HG03095 (cell line): ENCODE data around the gene SF3B6.
"Not testable (repeated sequence)": the region's sequence is repeated elsewhere in the genome, so short reads cannot be mapped to it uniquely, and the experiment has no call there.

Experiments
- ATAC-seq: cut with Tn5 transposase; IDR thresholded peaks from one replicate; pipeline ENCODE4 v1.9.1; 2021; ENCODE audit warnings: moderate library complexity; ENCODE audit not compliant: unreplicated experiment

Gene SF3B6

DNA sequence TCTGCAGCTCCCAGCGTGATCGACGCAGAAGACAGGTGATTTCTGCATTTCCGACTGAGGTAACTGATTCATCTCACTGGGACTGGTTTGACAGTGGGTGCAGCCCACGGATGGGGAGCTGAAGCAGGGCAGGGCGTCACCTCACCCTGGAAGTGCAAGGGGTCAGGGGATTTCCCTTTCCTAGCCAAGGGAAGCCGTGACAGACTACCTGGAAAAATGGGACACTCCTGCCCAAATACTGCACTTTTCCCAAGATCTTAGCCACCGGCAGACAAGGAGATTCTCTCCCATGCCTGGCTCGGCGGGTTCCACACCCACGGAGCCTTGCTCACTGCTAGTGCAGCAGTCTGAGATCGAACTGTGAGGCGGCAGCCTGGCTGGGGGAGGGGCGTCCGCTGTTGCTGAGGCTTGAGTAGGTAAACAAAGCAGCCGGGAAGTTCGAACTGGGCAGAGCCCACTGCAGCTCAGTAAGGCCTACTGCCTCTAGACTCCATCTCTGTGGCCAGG, 19.1 kb upstream of the SF3B6 start:
- ATAC-seq: not testable (repeated sequence)

DNA sequence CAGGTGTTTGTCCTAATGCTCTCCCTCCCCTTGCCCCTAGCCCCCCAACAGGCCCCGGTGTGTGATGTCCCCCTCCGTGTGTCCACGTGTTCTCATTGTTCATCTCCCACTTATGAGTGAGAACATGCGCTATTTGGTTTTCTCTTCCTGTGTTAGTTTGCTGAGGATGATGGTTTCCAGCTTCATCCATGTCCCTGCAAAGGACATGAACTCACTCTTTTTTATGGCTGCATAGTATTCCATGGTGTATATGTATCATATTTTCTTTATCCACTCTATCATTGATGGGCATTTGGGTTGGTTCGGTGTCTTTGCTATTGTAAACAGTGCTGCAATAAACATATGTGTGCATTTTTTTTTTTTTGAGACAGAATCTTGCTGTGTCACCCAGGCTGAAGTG, 17.1 kb upstream of the SF3B6 start:
- not testable (repeated sequence) for ATAC-seq

DNA sequence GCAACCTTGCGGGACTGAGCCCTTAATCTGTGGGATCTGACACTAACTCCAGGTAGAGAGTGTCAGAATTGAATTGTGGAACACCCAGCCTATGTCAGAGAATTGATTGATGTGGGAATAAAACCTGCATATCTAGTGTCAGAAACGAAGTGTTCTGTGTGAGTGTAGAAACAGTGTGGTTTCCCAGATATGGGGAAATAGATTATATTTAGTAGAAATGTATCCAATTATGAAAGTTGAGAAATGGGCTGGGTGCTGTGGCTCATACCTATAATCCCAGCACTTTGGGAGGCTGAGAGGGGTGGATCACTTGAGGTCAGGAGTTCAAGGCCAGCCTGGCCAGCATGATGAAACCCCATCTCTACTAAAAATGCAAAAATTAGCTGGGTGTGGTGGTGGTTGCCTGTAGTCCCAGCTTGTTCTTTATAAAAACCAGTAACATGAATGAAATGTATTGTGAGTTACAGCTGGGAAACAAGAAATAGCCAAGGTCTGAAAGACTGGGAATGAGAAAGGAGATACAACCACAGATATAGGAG, 12.8 kb upstream of the SF3B6 start:
- no peak for ATAC-seq

DNA sequence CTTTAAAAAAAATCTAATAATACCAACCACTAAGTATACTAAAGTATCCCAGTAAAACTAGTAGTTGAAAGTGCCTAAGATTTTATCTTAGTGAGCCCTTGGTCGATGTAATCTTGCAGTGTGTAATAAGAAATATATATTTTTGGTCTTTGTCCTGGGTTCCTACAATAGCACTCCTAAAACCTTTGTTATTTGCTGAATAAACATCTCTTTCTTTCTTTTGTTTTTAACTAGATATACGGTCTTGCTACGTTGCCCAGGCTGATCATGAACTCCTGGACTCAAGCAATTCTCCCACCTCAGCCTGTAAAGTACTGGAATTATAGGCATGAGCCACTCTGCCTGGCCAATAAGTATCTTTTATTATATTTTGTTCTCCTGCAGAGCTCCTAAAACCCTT, 10.9 kb upstream of the SF3B6 start:
- no peak for ATAC-seq

DNA sequence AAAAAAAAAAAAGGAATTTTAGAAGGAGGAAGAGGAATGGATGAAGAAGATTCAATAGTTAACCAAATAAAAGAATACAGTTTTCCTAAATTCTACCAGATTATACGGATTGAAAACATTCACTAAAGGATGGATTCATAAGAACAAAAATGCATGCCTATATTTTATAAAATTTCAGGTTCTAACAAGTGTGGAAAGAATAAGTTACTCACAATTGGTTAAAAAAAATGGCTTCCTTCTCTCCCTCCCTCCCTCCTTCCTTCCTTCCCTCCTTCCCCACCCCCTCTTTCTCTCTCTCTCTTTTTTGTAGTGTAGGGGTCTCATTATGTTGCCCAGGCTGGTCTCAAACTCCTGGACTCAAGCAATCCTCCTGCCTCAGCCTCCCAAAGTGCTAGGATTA, 10.1 kb upstream of the SF3B6 start:
- no peak for ATAC-seq

DNA sequence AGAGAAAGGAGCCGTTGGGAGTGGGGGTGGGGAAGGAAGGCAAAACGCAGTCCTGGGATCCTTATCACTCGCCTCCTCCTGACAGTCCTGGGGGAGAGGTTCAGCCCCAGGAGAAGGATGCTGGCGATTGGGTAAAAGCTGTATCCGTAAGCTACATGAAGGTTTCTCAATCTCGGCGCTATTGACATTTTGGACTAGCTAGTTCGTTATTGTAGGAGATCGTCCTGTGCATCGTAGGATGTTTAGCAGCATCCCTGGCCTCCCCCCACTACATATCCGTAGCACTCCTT, 9.0 kb upstream of the SF3B6 start:
- ATAC-seq: no peak

DNA sequence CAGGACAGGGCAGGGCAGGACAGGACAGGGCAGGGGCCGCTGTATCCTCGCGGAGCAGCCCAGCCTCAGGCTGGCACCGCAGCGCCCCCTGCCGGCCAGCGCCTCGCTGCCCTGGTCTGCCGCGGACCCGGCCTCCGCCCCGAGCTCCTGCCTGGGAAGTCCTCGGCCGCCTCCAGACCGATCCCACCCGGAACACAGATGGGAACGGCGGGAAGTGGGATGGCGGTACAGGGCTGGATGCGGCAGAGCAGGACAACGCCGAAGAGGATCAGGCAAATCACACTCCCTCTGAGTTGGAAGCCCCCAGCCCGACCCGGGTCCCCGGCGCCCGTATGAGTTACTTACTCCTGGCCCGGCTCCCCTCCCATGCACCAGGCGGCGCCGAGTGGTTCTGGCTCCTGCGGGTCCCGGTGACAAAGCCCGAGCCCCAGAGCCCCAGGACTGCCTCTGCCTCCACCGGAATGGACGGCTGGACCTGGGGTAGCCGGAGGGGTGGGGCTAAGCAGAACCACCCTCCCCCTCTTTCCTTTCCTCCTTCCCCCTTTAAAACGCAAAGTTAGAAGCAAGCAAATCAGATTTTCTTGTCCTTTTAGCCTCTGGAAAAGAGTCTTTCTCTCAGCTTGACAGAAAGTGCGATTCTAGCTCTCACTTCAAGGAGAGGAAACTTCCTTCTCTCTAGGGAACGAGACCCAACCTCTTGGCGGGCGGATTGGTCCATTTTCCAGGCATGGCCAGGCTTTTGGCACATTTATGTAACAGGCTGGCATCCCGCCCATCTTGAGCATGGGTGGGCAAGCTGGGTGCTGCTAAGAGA, 8.5 kb upstream of the SF3B6 start, which contains the start of gene TP53I3:
TSS of gene TP53I3 (minus strand) at position 449 of the 814 bp plus-strand sequence. CDS start 508 bp downstream, outside the sequence.
- ATAC-seq: peak; percentile 68

DNA sequence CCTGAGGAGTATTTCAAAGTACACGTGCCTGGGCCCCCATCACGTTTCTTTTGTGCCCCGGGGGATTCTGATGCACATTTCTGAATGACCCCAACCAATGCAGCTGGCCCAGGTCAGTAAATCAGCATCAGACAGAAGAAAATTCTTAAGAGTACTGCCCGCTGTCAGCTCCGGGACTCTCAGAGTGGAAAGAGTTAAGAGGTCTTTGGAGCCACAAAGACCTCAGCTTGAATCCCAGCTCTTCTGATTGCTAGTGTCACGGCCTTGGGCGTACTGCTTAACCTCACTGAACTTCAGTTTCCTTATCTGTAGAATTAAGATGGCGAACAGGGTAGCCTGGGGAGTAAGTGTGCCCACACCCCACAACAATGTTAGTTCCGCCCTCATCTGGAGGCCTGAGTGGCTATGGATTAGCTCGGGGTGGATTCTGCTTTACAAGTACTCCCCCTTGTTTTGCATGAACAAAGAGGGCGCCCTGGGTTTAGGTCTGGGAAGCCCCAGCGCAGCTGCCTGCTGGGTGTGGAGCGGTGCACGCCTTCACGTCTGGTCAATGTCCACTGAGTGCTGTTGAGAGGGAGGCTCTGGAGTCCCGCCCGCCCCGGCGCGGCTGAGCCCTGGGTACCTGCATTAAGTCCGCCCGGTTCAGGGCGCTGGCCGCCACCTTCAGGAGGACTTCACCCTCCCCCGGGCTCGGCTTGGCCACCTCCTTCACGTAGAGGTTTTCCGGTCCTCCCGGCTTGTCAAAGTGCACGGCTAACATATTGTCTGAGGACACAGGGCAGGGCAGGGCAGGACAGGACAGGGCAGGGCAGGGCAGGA, 7.7 kb upstream of the SF3B6 start:
- peak; percentile 80 for ATAC-seq

DNA sequence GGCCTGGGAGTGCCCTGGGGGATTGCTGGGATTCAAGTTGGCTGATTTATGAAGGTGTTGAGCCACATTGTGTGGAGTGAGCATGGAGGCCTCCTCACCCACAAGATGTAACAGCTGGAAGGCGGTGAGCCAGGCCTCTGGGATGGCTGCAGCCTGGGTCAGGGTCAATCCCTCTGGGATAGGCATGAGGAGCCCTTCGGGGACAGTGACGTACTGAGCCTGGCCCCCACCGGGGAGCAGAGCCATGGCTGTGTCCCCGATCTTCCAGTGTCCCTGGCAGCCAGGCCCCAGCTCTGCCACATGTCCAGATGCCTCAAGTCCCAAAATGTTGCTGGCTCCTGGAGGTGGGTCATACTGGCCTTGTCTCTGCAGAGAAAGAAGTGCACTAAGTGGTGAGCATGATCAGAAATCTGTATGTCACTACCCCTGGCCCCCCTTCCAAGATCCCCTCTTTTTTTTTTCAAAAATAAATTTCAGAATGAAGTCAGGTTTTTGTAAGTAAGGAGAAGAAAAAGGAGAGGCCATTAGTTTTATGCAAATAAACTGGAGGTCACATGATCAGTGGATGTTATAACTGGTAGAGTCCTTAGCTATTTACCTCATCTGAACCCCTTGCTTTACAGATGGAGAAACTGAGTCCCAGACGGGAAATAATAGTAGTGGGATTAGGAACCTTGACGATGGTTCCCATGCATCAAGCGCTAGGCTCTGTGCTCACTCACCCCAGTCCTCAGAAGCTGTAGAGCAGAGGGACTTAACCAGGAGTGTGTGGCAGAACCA, 6.9 kb upstream of the SF3B6 start:
- no peak for ATAC-seq

DNA sequence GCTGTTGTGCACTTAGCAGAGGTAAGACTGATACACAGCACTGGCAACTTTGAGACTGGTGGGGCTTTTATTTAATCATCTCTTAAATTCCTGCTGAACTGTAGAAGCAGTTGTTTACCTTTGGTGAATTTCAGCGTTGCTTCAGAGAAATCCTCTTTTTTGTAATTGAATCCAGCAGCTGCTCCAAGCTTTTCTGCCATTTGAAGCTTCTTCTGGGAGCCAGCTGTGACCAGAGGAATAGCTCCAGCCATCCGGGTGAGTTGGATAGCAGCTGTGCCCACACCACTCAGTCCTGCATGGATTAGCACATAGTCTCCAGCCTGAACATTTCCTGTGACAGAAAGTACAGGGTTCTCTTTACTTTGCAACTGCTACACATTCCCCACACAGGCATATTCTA, 4.6 kb upstream of the SF3B6 start:
- ATAC-seq: no peak

DNA sequence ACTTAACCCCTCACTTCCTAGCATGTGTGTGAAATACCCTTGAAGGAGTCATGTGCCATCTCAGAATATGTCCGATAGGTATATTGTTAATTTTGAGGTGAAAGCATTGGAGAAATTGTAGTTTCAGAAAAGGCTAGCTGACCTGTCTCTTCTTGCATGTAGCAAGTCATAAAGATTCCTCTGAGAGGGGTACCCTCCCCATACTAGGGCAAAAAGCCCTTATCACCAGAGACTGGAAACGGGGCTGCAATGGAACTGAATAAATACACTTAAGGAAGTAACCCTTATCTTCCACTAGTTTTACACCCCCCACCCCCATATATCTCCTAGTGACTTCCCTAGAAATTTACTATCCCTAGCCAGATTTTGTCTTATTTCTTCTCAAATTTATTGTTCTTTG, 1.8 kb upstream of the SF3B6 start:
- ATAC-seq: no peak

DNA sequence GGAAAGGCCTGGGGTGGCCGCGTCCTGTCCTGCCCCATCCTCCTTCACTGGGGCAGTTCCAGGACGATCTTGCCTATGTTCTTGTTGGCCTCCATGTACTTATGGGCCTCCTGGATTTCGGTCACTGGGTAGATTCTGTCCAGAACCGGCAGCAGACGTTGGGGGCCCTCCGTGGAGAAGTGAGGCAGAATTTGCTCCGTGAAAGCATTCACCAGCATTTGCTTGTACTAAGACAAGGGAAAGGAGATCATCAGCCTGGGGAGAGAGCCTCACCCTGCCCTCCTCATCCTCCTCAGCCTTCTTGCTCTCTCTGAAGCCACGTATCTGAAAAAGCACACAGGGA, 1.4 kb upstream of the SF3B6 start:
- no peak for ATAC-seq

DNA sequence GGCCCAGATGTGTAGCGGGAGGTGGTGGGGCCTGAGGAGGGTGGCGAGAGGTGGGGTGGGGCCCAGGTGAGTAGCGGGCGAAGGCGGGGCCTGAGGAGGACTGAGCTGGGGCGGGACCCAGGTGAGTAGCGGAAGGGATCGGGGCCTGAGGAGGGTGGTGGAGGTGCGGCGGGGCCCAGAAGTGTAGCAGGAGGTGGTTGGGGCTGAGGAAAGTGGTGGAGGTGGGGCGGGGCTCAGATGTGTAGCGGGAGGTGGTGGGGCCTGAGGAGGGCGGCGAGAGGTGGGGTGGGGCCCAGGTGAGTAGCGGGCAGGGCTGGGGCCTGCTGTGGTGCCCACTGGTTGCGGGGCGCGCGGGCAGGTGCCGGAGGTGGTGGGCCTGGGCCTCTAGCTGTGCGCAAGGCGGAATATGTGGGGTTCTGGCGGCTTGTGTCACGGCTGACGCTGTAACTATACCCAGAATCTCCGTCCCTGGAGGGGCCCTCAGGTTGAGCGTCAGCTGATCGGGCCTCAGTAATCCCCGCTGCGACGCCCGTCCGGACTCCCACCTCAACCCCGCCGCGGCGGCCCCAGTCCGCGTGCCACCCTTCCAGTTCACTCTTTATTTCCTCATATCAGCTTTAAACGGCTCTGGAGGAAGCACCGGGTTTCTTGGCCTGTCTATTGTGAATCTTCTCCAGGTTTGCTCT, 866 bp upstream of the SF3B6 start:
- ATAC-seq: peak; percentile 7

DNA sequence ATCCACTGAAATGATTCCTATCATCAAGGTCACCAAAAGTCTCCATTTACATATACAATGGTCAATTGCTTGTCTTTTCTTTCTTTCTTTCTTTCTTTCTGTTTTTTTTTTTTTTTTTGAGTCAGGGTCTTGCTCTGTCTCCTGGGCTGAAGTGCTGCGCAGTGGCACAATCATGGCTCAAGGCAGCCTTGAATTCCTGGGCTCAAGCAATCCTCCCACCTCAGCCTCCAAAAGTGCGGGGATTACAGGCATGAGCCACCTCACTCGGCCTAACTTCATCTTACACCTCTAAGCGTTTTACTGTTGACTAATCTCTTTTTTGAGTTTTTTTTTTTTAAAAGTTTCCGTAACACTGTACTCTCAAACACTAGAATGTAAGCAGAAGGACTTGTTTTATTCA, 867 bp downstream of the SF3B6 start:
- ATAC-seq: no peak

DNA sequence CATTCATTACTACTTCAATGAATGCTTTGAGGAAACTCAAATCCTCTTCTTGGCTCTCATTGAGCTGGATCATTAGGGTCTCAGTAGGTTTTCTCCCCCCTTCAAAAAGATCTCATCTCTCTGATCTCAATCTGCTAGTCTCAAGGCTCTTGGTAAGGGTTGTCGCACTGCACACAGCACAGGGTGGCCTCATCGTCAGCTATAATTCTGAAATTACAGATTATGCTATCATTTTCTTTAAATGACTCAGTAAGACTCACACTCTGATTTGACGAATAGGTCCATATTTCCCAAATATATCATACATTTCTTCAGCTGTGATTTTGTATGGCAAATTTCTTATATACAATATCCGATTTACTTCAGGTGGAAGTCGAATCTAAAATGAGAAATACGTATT, 2.3 kb downstream of the SF3B6 start:
- ATAC-seq: no peak

DNA sequence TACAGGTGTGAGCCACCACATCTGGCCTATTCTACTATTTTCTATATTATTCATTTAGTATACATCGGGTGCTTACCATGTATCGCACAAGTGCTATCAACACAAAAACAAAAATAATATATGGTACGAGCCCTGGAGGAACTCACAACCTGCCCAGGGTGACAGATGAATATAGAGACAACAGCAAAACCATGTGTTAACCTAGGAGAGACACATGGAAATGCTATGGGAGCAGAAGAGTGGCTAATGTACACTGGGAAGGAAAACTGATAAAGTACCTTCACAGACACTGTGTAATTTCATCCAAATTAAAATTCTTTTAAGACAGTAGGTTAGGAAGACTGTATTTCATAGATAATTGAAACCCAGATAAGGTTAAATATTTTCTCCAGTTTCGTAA, 3.9 kb downstream of the SF3B6 start:
- no peak for ATAC-seq

DNA sequence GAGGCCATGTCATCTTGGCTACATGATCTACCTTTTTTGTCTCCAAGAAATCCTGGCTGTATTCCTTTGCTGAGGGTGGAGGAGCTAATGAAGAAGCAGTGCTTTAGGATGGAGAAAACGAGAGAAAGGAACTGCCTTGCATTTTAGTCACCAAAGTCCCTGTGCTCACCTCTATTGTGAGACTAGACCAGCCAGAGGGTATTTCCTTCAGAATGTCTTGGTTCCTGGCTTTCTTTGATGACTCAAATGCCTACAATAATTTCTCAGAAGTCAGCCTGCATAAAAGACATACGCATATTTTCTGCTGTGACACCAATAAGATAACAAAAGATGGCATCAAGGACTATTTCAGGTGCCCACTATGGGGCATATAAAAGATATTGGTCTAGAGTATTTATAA, 10.8 kb downstream of the SF3B6 start:
- no peak for ATAC-seq

DNA sequence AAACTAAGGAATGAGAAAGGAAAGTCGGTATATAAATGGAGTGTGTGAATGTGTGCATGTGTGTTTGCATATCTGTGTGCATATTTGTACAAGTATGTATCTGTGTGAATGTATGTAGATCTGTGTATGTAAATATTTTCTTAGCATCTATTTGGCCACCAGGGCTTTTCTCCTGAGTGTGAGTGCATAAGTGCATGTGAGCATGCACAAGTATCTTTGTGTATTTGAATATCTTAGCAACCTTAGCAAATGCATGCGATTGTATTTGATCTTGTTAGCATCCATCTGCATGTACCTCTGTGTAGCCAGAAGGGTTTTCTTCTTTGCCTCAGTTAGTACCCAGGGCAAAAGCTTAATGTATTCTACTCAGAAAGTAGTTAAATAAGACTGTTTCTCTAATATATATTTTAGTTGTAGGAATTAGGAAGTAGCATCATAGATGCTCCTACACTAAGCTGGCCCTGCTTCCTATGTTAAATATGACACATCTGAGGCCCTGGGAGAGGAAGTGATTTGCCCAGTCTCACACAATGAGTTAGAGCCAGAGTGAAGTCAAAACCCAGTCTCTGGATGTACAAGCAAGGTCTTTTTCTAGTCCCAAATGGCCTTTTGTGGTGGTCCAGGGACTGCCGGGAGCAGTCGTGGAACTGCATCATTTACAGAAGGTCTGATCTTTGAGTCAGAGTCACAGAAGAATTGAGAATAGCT, 17.4 kb downstream of the SF3B6 start:
- ATAC-seq: no peak

DNA sequence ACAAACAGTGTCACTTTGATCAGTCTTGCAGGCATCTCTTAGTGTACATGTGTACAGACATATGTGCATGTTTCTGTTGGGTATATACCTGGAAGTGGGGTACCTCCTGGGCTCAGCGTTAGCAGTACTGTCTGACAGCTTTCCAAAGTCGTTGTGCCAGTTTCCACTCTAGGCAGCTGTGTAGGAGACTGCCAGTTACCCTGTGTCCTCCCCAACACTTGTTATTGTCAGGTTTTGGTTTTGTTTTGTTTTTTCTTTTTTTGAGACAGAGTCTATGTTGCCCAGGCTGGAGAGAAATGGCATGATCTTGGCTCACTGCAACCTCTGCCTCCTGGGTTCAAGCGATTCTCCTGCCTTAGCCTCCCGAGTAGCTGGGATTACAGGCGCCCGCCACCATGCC, 20.4 kb downstream of the SF3B6 start:
- no peak for ATAC-seq

DNA sequence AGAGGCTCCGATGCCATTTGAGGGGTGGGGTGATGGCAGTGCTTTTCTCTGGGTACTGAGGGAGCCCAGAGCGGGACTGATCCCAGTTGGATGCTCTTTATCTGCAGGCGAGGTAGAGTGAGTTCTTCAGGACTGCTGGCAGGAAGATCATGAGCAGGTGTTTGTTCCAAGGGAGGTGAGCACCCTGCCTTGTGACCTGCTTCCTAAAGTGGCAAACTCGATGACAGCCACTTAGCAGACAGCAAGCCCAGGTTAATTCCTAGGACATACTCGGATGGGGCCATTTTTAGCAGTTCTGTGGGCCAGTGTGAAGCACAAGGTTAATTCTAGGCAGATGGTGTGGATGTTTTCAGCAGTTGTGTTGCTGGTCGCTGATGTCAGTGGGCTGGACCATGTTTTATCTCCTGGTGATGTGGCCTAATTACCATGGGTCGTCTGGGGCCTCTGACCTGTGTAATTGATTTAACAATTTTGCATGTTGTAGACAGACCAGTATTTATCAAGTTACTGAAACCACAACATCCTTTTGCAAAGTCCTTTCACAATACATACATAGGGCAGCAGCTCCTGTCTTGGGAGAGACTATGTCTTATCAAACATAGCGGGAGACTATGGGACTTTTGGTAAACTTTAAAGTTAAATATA, 21.6 kb downstream of the SF3B6 start:
- ATAC-seq: no peak
